Hepatic stellate cell (primary cell): ENCODE results near the gene SRSF11.
"Not testable (repeated sequence)": the region's sequence is repeated elsewhere in the genome, so short reads cannot be mapped to it uniquely, and the experiment has no call there.

Experiments used
- DNase-seq: peaks from one replicate; pipeline ENCODE4 v3.0.0; 2011; ENCODE audit warnings: low spot score

SRSF11 gene

GRCh38 chr1:70221238-70222121, at the start of gene SRSF11:
Gene SRSF11 (plus strand): TSS chr1:70221380. CDS start chr1:70221637, 257 bp downstream.
- DNase-seq, result peak; percentile 85

DNA sequence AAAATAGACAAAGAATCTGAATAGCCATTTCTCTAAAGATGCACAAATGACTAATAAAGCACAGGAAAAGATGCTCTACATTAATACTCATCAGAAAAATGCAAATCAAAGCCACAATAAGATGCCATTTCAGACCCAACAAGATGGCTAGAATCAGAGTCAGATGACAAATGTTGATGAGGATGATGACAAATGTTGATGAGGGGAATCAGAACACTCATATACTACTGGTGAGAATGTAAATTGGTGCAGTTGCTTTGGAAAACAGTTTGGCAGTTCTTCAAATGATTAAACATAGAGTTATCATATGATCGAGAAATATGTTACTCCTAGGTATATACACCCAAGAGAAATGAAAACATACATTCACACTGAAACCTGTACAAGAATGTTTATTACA, 49.7 kb upstream of the SRSF11 start:
- DNase-seq, result no peak

GRCh38 chr1:70185181-70185580, 36.0 kb upstream of the SRSF11 start:
- DNase-seq, result not testable (repeated sequence)

DNA sequence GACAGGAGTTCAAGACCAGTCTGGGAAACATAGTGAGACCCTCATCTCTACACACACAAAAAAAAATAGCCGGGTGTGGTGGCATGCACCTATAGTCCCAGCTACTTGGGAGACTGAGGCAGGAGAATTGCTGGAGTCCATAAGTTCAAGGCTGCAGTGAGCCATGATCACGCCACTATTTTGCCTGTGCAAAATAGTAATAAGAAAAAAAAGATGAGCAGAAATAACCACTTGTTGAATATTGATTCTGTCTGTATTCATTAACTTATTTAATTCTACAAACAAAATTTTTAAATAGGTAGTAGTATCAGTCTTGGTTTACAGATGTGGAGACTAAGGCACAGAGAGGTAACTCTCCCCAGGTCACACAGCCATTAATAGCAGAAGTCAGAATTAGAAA, 32.7 kb upstream of the SRSF11 start:
- DNase-seq, result no peak

GRCh38 chr1:70190180-70190579, 31.0 kb upstream of the SRSF11 start:
- no peak for DNase-seq

- not testable (repeated sequence) for DNase-seq
Measured at GRCh38 chr1:70192446-70192845, 28.7 kb upstream of the SRSF11 start.

- DNase-seq, result no peak
Measured at GRCh38 chr1:70194601-70195000, 26.6 kb upstream of the SRSF11 start.

GRCh38 chr1:70195342-70195741, 25.8 kb upstream of the SRSF11 start:
- DNase-seq, result no peak

DNA sequence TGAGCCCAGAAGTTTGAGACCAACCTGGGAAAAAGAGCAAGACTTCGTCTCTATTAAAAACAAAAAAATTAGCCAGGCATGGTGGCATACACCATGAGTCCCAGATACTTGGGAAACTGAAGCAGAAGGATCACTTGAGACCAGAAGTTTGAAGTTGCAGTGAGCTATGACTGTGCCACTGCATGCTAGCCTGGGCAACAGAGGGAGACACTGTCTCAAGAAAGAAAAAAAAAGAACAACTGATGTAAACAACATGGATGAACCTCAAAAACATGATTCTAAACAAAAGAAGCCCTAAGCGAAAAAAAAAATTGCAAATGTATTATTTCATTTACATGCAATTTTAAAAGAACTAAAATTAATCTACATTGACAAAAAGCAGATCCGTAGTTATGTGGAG, 24.8 kb upstream of the SRSF11 start:
- DNase-seq, result no peak

DNA sequence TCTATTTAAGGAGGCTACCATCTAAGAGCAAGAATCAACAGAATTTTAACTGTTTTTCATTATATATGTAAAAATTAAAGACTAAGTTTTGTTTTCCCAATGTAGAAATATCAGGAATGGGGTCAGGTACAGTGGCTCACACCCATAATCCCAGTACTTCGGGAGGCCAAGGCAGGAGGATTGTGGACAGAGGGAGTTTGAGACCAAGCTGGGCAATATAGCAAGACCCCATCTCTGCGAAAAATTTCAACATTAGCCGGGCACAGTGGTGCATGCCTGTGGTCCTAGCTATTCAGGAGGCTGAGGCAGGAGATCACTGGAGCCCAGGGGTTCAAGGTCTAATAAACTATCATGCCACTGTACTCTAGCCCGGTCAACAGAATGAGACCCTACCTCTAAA, 21.1 kb upstream of the SRSF11 start:
- DNase-seq, result no peak

- no peak for DNase-seq
Measured at GRCh38 chr1:70202173-70202758, 18.9 kb upstream of the SRSF11 start.

GRCh38 chr1:70204139-70204538, 17.0 kb upstream of the SRSF11 start:
- no peak for DNase-seq

DNA sequence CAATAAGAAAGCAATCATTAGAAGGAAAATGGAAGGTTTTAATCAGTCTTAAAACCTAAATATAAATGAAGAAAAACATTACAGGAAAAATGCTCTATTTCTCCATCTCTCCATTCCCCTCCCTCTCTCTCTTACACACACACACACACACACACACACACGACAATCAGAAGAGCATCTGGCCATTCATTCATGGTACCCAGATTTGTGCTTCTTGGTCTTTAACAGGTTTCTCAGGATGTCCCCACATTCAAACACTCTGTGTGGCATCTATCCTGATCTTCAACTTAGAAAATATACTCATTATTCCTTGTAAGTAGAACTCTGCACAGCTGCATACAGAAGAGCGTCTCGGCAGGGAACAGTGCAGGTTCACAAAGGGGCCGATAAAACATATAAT, 16.6 kb upstream of the SRSF11 start:
- DNase-seq, result no peak

- peak; percentile 11 for DNase-seq
Measured at GRCh38 chr1:70205071-70205433, 16.1 kb upstream of the SRSF11 start.

GRCh38 chr1:70205434-70206118, 15.6 kb upstream of the SRSF11 start, which contains the start of gene LRRC40:
Gene LRRC40 (minus strand): TSS chr1:70205579. CDS start chr1:70205540, 39 bp downstream.
- peak; percentile 91 for DNase-seq

DNA sequence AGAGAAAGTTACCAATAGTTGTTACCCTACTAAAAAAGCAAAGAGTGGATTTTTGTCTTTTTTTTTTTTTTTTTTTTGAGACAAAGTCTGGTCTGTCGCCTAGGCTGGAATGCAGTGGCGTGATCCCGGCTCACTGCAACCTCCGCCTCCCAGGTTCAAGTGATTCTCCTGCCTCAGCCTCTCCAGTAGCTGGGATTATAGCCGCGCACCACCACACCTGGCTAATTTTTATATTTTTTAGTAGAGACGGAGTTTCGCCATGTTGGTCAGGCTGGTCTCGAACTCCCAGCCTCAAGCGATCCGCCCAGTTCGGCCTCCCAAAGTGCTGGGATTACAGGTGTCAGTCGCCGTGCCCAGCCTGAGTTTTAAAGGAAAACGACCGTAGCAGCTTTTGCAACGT, 14.3 kb upstream of the SRSF11 start:
- DNase-seq, result not testable (repeated sequence)

GRCh38 chr1:70207492-70207891, 13.7 kb upstream of the SRSF11 start:
- no peak for DNase-seq

DNA sequence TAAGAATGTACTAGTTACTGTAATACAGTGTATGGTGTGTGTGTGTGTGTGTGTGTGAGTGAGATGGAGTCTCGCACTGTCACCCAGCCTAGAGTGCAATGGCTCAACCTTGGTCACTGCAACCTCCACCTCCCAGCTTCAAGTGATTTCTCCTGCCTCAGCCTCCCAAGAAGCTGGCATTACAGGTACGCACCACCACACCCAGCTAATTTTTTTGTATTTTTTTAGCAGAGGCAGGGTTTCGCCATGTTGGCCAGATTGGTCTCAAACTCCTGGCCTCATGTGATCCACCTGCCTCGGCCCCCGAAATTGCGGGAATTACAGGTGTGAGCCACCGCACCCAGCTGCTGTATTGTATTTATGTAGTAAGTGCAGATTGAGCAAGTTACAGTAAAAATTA, 12.9 kb upstream of the SRSF11 start:
- no peak for DNase-seq

GRCh38 chr1:70210820-70211219, 10.4 kb upstream of the SRSF11 start:
- DNase-seq, result no peak

GRCh38 chr1:70211541-70211940, 9.6 kb upstream of the SRSF11 start:
- DNase-seq, result no peak

DNA sequence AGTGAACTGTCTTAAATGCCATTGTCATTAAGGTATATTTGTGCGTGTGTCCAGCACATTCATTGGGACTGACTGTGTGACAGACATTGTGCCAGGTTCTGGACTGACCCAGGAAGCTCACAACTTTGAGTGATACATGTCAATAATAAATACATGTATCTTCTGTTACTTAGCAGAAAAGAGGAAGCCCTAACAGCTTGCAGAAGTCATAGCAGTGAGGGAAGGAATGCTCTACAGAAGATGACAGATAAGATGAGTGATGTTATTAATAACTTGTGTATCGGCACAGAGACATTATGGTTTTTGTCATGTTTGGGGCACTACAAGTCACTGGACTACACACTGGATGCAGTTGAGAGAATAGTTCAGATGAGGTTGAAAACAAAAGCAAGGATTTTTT, 1.2 kb upstream of the SRSF11 start:
- no peak for DNase-seq

DNA sequence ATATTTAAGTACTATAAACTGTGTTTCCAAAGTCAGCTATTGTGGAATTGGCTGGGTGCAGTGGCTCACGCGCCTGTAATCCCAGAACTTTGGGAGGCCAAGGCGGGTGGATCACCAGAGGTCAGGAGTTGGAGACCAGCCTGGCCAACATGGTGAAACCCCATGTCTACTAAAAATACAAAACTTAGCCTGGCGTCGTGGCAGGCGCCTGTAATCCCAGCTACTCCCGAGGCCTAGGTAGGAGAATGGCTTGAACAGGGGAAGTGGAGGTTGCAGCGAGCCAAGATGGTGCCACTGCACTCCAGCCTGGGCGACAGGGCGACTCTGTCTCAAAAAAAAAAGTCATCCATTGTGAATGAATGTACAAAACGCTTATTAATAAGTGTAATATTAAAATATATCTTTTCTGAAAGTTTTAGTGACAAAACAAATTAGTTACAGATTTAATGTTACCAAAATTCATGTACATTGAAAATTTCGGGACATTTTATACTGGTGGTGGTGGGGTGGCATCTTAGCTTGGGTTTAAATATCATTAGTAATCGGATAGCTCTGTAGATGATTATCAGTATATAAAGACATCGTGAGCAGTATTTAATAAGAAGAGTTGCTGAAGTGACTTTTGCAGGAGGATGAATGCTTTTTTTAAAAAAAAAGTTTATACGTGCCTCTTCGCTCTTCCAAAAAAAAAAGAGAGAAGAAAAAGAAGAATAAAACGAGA, 503 bp upstream of the SRSF11 start:
- no peak for DNase-seq
